Neural crest cell (in vitro differentiated cells): ENCODE results near the gene ACSBG1. TPM values are rescaled to one million over a fixed set of nuclear protein-coding genes. Genes with fewer than 3 reads are reported as not detected.

Source experiments
- DNase-seq: peaks from one replicate; pipeline ENCODE4 v3.0.0; 2021; ENCODE audit warnings: low read depth, mixed read lengths, low spot score
- H3K27ac Mint-ChIP-seq: one replicate; pipeline ENCODE4 v1.8.0; 2021; ENCODE audit warnings: mild to moderate bottlenecking, mixed read lengths; ENCODE audit not compliant: unreplicated experiment
- H3K27me3 Mint-ChIP-seq: 2 replicates; pipeline ENCODE4 v1.8.0; 2021; ENCODE audit warnings: low read depth, mild to moderate bottlenecking, mixed read lengths
- H3K36me3 Mint-ChIP-seq: 2 replicates; pipeline ENCODE4 v1.8.0; 2021; ENCODE audit warnings: low read depth, mild to moderate bottlenecking, mixed read lengths
- H3K4me1 Mint-ChIP-seq: 2 replicates; pipeline ENCODE4 v1.8.0; 2021; ENCODE audit warnings: mixed read lengths
- H3K4me3 Mint-ChIP-seq: one replicate; pipeline ENCODE4 v1.8.0; 2021; ENCODE audit warnings: mild to moderate bottlenecking, mixed read lengths
- H3K9me3 Mint-ChIP-seq: 2 replicates; pipeline ENCODE4 v1.8.0; 2021; ENCODE audit warnings: mixed read lengths
- CTCF ChIP-seq: fragments of 200-600 bp; sonication (generic); conservative IDR thresholded peaks from 2 replicates; pipeline ENCODE4 v1.5.0; 2021; ENCODE audit warnings: antibody characterized with exemption, mild to moderate bottlenecking
- total RNA-seq: library from RNA; stranded (reverse); gene quantifications from 2 replicates; pipeline ENCODE4 v1.2.1, GENCODE V29; 2021

ACSBG1 gene
- total RNA-seq, 1 donor from 2014 or later = 4.9 TPM

GRCh38 chr15:78236491-78236890, 2.1 kb upstream of the ACSBG1 start:
- no peak for TF ChIP-seq CTCF
- no peaks in the 10 kb centered on the region for H3K27me3 Mint-ChIP-seq
- no peaks in the 10 kb centered on the region for H3K36me3 Mint-ChIP-seq
- H3K4me1 Mint-ChIP-seq = peaks cover 31% of the 10 kb centered on the region
- no peak overlapping the region for H3K4me3 Mint-ChIP-seq
- no peak overlapping the region for H3K27ac Mint-ChIP-seq
- no peak for DNase-seq
- no peaks in the 10 kb centered on the region for H3K9me3 Mint-ChIP-seq

GRCh38 chr15:78233496-78233895, 869 bp downstream of the ACSBG1 start:
- Mint-ChIP-seq H3K36me3 (no peaks in the 10 kb centered on the region), H3K4me1 (peaks cover 32% of the 10 kb centered on the region), H3K9me3 (no peaks in the 10 kb centered on the region), H3K27ac (peak overlapping the region; percentile 86), H3K4me3 (no peak overlapping the region), H3K27me3 (no peaks in the 10 kb centered on the region)
- DNase-seq = no peak
- TF ChIP-seq CTCF = no peak

- no peaks in the 10 kb centered on the region for H3K36me3 Mint-ChIP-seq
- peaks cover 32% of the 10 kb centered on the region for H3K4me1 Mint-ChIP-seq
- DNase-seq = no peak
- no peaks in the 10 kb centered on the region for H3K27me3 Mint-ChIP-seq
- no peak overlapping the region for H3K4me3 Mint-ChIP-seq
- no peak overlapping the region for H3K27ac Mint-ChIP-seq
- no peak for TF ChIP-seq CTCF
- H3K9me3 Mint-ChIP-seq = no peaks in the 10 kb centered on the region
These were observed 1.4 kb downstream of the ACSBG1 start for GRCh38 chr15:78232951-78233350.

- peaks cover 23% of the 10 kb centered on the region for H3K4me1 Mint-ChIP-seq
- H3K27ac Mint-ChIP-seq = peak overlapping the region; percentile 82
- no peaks in the 10 kb centered on the region for H3K36me3 Mint-ChIP-seq
- no peaks in the 10 kb centered on the region for H3K27me3 Mint-ChIP-seq
- no peak for DNase-seq
- TF ChIP-seq CTCF = no peak
- H3K4me3 Mint-ChIP-seq = no peak overlapping the region
- peaks cover 2% of the 10 kb centered on the region for H3K9me3 Mint-ChIP-seq
These were observed 4.6 kb downstream of the ACSBG1 start for GRCh38 chr15:78229431-78230406.

GRCh38 chr15:78228356-78228996, 5.9 kb downstream of the ACSBG1 start:
- Mint-ChIP-seq H3K9me3 (peaks cover 2% of the 10 kb centered on the region), H3K4me1 (peaks cover 10% of the 10 kb centered on the region), H3K27ac (no peak overlapping the region), H3K27me3 (no peaks in the 10 kb centered on the region), H3K36me3 (no peaks in the 10 kb centered on the region), H3K4me3 (no peak overlapping the region)
- TF ChIP-seq CTCF = no peak
- DNase-seq = no peak
